ENCODE data around the gene ZC3H10.

DNA sequence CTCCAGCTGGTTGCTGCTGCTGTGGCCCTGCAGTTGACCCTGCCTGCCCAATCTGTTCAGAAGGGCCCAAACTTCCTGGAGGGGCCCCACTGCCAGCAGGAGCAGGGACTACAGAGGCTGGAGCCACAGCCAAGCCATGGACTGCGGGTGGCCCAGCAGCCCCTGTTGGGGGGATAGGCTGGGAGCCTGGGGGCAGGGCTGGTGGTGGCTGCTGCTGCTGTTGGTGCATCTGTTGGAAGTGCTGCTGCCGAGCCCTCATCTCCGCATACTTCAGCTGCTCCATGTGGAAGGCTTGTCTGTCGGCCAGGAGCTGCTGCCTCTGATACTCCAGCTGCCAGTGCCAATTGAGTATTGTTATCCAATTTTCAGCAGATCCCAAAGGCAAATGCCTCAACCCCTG lies 47.3 kb downstream of the ZC3H10 start:
- TF ChIP-seq POLR2A (IDR thresholded peaks at IDR 0.05; ENCODE audit: low read length) (peak; percentile 6), GATA1 (IDR thresholded peaks at IDR 0.05; ENCODE audit: low read depth, low read length) (no peak)

All from erythroblast (primary cell).